Bladder microvascular endothelial cell (primary cell): ENCODE results near the gene CCNB2. TPM values are rescaled to one million over a fixed set of nuclear protein-coding genes. Genes with fewer than 3 reads are reported as not detected.

Experiments used
- total RNA-seq: library from RNA; depleted of rRNA; stranded (reverse); fragments of >200 nt; gene quantifications from 2 replicates; pipeline ENCODE4 v1.2.3, GENCODE V29; 2014

CCNB2 gene
- 18.7 and 31.2 TPM in 2 replicates for total RNA-seq

DNA sequence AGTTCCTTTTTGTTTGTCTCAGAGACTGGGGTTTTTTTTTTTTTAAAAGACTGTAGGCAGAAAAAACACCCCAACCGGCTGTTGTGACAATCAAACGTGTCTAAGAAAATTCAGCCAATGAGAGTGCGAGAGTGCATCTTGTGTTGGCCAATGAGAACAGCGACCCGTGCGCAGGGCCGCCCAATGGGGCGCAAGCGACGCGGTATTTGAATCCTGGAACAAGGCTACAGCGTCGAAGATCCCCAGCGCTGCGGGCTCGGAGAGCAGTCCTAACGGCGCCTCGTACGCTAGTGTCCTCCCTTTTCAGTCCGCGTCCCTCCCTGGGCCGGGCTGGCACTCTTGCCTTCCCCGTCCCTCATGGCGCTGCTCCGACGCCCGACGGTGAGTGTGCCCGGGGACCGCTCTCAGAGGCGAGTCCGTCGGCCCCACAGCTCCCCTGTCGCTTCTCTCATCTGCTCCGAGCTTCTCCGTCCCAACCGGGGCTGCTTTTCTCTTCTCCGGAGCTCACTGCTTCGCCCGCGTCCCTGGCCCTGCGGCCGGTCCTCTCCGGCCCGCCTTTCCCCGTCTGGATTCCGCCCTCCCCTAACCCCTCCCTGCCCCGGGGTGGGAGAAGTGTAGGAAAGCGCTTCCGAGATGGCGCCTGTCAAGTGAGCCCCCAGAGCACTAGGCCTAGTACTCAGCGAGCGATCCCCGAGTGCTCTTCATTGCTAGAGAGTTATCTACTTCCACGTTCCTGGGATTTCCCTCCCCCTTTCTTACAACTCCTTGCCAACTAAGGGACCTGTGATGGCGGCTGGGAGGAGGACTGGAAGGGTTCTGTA lies at the start of gene CCNB2:
CCNB2 (plus strand) TSS at position 235 of the 821 bp plus-strand sequence; CDS start at position 358, 123 bp downstream.

Other genes with a start within 250 kb of the CCNB2 start
- 46.8 and 126 TPM in 2 replicates for gene SLTM, start 171.5 kb upstream of the CCNB2 start, total RNA-seq
- gene RNF111, start 117.5 kb upstream of the CCNB2 start, total RNA-seq: 14.7 and 37.1 TPM in 2 replicates
- gene LDHAL6B, start 101.7 kb downstream of the CCNB2 start, total RNA-seq: not detected in 2 replicates